ENCODE data around the gene CCDC124.

DNA sequence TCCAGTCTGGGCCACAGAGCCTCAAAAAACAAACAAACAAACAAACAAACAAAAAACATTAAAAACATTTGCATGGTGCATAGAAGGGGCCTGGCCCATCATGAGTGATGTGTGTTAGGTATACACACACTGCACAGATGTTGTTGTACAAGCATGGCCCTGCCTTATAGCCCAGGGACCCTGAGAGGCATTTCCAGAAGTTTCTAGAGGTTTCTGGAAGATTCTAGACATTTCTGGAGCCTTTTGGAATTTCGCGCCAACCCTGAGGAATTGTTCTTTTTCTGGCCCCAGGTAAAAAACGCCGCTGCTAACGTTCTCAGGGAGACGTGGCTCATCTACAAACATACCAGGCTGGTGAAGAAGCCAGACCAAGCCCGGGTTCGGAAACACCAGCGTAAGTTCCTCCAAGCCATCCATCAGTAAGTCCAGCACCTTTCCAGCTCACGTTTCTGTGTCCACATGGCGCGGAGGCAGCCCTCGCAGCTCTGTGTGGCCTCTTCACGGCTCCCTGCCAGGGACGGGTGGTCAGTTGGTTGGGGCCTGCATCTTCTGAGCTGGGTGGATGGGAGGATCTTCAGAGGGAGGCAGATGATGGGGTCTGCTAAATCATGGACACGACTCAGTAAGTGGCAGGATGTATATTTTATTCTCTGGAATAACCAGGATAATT lies 56.7 kb downstream of the CCDC124 start:
- TF ChIP-seq EZH2 (IDR thresholded peaks at IDR 0.05; ENCODE audit: borderline replicate concordance, low read length) = no peak
- TF ChIP-seq, protein P1, sequence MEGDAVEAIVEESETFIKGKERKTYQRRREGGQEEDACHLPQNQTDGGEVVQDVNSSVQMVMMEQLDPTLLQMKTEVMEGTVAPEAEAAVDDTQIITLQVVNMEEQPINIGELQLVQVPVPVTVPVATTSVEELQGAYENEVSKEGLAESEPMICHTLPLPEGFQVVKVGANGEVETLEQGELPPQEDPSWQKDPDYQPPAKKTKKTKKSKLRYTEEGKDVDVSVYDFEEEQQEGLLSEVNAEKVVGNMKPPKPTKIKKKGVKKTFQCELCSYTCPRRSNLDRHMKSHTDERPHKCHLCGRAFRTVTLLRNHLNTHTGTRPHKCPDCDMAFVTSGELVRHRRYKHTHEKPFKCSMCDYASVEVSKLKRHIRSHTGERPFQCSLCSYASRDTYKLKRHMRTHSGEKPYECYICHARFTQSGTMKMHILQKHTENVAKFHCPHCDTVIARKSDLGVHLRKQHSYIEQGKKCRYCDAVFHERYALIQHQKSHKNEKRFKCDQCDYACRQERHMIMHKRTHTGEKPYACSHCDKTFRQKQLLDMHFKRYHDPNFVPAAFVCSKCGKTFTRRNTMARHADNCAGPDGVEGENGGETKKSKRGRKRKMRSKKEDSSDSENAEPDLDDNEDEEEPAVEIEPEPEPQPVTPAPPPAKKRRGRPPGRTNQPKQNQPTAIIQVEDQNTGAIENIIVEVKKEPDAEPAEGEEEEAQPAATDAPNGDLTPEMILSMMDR (conservative IDR thresholded peaks at IDR 0.05 in 1 of 2, IDR thresholded peaks at IDR 0.05 in 1 of 2; ENCODE audit: extremely low read depth in 1 of 2, insufficient read depth in 1 of 2, low read depth in 1 of 2, low read length in 2 of 2) = no peak

All from mammary epithelial cell (primary cell).